ENCODE measurements around the gene ATF6B. TPM values are rescaled to one million over a fixed set of nuclear protein-coding genes. Genes with fewer than 3 reads are reported as not detected.

ATF6B gene
- total and polyA plus RNA-seq, 2 of the 13 experiments (the other 11 are each of a cell fraction or from before 2014, with no cell fraction given): 18.1 to 44.0 TPM

DNA sequence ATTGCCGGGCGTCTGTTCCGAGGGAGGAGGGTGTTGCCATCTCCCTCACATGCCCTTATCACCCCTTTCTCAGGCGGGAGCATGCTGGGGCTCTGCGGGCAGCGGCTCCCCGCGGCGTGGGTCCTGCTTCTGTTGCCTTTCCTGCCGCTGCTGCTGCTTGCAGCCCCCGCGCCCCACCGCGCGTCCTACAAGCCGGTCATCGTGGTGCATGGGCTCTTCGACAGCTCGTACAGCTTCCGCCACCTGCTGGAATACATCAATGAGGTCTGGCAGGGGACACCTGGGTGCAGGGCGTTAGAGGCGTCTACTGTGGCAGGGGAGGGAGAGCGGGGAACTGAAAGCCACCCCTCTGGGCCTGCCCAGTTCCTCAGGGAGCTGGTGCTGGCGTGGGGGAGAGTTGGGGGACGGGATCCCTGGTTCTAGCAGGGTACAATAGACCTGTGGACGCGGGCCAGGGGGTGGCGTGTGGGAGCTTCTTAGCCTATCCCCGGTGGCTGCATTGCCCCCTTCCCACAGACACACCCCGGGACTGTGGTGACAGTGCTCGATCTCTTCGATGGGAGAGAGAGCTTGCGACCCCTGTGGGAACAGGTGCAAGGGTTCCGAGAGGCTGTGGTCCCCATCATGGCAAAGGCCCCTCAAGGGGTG lies 26.6 kb upstream of the ATF6B start (continued):
- TF ChIP-seq CREM (IDR thresholded peaks at IDR 0.05) (no peak), CREM (CRISPR knock-in tag; IDR thresholded peaks at IDR 0.05) (no peak), PITX1 (CRISPR knock-in tag; IDR thresholded peaks at IDR 0.05) (no peak; the same call in 1 of the 2 replicates), SP1 (IDR thresholded peaks at IDR 0.05) (no peak), SP1 (CRISPR knock-in tag; IDR thresholded peaks at IDR 0.05) (peak; percentile 24; the same call in 1 of the 2 replicates), SUZ12 (IDR thresholded peaks at IDR 0.05; ENCODE audit: low read depth, low read length) (no peak), STAT5B (CRISPR knock-in tag; IDR thresholded peaks at IDR 0.05) (no peak), U2AF2 (IDR thresholded peaks at IDR 0.05; ENCODE audit: low read depth, low read length) (no peak), RFX1 (IDR thresholded peaks at IDR 0.05) (no peak), REXO4 (CRISPR knock-in tag; IDR thresholded peaks at IDR 0.05; ENCODE audit: borderline replicate concordance) (no peak), ZNF44 (CRISPR knock-in tag; IDR thresholded peaks at IDR 0.05) (0 out of 2 replicates have a peak, but pooled peaks have one; percentile 36), KDM4B (CRISPR knock-in tag; IDR thresholded peaks at IDR 0.05) (peak; percentile 42; the same call in 1 of the 2 replicates), ZNF556 (CRISPR knock-in tag; IDR thresholded peaks at IDR 0.05; ENCODE audit: borderline replicate concordance) (no peak), ZNF570 (CRISPR knock-in tag; IDR thresholded peaks at IDR 0.05; ENCODE audit: borderline replicate concordance) (no peak), RFX3 (CRISPR knock-in tag; IDR thresholded peaks at IDR 0.05) (no peak), ZNF644 (CRISPR knock-in tag; IDR thresholded peaks at IDR 0.05; ENCODE audit: low read depth) (no peak), FOXP1 (IDR thresholded peaks at IDR 0.05) (no peak), FOXP1 (CRISPR knock-in tag; IDR thresholded peaks at IDR 0.05) (no peak), ZNF724P (CRISPR knock-in tag; IDR thresholded peaks at IDR 0.05; ENCODE audit: borderline replicate concordance) (peak; percentile 38; the same call in 1 of the 2 replicates), RNF2 (conservative IDR thresholded peaks at IDR 0.05; ENCODE audit: low read depth) (no peak), MTF1 (CRISPR knock-in tag; IDR thresholded peaks at IDR 0.05) (no peak), ZNF574 (CRISPR knock-in tag; IDR thresholded peaks at IDR 0.05) (no peak)
- TF ChIP-seq, protein P1, sequence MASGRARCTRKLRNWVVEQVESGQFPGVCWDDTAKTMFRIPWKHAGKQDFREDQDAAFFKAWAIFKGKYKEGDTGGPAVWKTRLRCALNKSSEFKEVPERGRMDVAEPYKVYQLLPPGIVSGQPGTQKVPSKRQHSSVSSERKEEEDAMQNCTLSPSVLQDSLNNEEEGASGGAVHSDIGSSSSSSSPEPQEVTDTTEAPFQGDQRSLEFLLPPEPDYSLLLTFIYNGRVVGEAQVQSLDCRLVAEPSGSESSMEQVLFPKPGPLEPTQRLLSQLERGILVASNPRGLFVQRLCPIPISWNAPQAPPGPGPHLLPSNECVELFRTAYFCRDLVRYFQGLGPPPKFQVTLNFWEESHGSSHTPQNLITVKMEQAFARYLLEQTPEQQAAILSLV (CRISPR knock-in tag; IDR thresholded peaks at IDR 0.05; ENCODE audit: borderline replicate concordance): peak; percentile 57; the same call in 1 of the 2 replicates
- TF ChIP-seq, protein P2, sequence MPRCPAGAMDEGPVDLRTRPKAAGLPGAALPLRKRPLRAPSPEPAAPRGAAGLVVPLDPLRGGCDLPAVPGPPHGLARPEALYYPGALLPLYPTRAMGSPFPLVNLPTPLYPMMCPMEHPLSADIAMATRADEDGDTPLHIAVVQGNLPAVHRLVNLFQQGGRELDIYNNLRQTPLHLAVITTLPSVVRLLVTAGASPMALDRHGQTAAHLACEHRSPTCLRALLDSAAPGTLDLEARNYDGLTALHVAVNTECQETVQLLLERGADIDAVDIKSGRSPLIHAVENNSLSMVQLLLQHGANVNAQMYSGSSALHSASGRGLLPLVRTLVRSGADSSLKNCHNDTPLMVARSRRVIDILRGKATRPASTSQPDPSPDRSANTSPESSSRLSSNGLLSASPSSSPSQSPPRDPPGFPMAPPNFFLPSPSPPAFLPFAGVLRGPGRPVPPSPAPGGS (CRISPR knock-in tag; IDR thresholded peaks at IDR 0.05): no peak; the same call in 1 of the 2 replicates
- TF ChIP-seq, protein P3, sequence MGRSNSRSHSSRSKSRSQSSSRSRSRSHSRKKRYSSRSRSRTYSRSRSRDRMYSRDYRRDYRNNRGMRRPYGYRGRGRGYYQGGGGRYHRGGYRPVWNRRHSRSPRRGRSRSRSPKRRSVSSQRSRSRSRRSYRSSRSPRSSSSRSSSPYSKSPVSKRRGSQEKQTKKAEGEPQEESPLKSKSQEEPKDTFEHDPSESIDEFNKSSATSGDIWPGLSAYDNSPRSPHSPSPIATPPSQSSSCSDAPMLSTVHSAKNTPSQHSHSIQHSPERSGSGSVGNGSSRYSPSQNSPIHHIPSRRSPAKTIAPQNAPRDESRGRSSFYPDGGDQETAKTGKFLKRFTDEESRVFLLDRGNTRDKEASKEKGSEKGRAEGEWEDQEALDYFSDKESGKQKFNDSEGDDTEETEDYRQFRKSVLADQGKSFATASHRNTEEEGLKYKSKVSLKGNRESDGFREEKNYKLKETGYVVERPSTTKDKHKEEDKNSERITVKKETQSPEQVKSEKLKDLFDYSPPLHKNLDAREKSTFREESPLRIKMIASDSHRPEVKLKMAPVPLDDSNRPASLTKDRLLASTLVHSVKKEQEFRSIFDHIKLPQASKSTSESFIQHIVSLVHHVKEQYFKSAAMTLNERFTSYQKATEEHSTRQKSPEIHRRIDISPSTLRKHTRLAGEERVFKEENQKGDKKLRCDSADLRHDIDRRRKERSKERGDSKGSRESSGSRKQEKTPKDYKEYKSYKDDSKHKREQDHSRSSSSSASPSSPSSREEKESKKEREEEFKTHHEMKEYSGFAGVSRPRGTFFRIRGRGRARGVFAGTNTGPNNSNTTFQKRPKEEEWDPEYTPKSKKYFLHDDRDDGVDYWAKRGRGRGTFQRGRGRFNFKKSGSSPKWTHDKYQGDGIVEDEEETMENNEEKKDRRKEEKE (IDR thresholded peaks at IDR 0.05): no peak
- TF ChIP-seq, protein P4, sequence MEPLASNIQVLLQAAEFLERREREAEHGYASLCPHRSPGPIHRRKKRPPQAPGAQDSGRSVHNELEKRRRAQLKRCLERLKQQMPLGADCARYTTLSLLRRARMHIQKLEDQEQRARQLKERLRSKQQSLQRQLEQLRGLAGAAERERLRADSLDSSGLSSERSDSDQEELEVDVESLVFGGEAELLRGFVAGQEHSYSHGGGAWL (CRISPR knock-in tag; IDR thresholded peaks at IDR 0.05): no peak

Measured in HepG2 (cell line).